Stimulated activated CD4-positive, alpha-beta T cell treated with anti-CD3 and anti-CD28 coated beads, TNF-alpha, amount 100 ng/mL, for 24 hours (primary cell): ENCODE measurements around the gene SELENOV.

Source experiments
- DNase-seq, 3 experiments: peaks; one replicate each; pipeline ENCODE4 v3.0.0-alpha.2; 2020; ENCODE audit warnings: low read depth in 3 of 3

Gene SELENOV

GRCh38 chr19:39557811-39558623 is 43.1 kb downstream of the SELENOV start:
- DNase-seq = no peak

- no peak for DNase-seq
These were observed 43.7 kb downstream of the SELENOV start for GRCh38 chr19:39558624-39559117.

- DNase-seq = no peak
These were observed 48.5 kb downstream of the SELENOV start for GRCh38 chr19:39563408-39563807.

- no peak for DNase-seq
These were observed 51.1 kb downstream of the SELENOV start for GRCh38 chr19:39566064-39566463.

- DNase-seq = no peak
These were observed 53.7 kb downstream of the SELENOV start for GRCh38 chr19:39568604-39569003.
